ENCODE results near the gene SCN4A.

The SCN4A gene

DNA sequence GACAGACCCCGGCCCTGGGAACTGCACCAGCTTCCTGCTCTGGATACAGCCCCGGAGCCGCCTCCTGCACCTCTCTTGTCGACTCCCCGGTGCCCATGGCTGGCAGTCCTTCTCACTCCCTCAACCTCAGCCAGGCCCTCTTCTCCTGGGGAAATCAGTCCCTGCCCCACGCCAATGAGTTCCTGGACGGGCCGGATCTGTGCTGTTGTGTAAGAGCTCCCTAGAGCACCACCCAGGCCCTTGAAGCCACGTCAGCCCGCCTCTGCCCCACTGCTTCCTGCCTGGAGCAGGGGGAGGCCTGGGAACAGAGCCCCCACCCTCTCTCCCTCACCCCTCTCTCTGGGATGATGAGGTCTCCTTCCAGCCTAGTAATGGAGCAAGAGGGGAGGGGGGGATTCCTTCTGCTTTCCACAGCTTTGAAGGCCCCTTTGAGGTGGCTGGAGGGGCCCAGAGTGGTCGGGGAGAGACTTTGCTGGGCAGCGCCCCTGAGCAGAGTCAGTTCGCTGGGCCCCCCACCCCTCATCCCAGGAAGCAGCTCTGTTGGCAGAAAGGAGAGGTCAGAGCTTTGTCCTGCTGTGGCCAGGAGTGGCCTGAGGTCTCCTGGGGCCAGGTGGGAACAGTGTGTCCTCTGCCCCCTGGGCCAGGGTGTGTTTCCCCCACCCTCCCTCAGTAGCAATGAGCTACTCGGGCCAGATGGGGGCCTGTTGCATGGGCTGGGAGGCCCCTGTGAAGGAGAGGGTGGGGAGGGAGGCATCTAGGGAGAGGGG is 29.2 kb upstream of the SCN4A start:
- no peak for DNase-seq

- no peak for DNase-seq
These were observed 28.4 kb upstream of the SCN4A start for GRCh38 chr17:64001091-64001579.

DNA sequence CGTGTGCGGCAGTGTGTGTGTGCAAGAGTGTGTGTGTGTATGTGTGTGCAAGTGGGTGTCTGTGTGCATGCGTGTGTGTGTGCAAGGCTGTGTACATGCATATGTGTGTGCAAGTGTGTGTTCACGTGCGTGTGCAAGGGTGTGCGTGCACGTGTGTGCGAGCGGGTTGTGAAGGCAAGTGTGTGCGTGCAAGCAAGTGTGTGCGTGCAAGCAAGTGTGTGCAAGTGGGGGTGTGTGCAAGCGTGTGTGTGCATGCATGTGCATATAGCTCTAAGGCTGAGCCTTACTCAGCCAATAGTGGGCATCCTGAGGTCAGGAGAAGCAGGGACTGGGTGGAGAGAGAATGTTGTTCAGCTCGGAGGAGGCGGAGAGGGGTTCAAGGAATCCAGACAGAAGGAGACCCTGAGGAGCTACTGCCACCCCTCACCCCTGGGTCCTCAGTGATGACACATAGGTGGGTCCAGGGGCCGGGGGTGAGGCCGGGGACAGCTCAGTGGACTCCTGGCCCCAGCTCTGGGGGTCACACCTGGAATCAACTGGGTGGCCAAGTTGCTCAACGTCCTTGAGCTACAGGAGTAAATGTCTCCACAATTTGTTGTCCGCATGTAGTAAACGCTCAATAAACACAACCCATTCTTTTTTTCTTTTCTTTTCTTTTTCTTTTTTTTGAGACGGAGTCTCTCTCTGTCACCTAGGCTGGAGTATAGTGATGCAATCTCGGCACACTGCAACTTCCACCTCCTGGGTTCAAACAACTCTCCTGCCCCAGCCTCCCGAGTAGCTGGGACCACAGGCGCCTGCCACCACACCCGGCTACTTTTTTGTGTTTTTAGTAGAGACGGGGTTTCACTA is 27.2 kb upstream of the SCN4A start:
- DNase-seq = no peak

DNA sequence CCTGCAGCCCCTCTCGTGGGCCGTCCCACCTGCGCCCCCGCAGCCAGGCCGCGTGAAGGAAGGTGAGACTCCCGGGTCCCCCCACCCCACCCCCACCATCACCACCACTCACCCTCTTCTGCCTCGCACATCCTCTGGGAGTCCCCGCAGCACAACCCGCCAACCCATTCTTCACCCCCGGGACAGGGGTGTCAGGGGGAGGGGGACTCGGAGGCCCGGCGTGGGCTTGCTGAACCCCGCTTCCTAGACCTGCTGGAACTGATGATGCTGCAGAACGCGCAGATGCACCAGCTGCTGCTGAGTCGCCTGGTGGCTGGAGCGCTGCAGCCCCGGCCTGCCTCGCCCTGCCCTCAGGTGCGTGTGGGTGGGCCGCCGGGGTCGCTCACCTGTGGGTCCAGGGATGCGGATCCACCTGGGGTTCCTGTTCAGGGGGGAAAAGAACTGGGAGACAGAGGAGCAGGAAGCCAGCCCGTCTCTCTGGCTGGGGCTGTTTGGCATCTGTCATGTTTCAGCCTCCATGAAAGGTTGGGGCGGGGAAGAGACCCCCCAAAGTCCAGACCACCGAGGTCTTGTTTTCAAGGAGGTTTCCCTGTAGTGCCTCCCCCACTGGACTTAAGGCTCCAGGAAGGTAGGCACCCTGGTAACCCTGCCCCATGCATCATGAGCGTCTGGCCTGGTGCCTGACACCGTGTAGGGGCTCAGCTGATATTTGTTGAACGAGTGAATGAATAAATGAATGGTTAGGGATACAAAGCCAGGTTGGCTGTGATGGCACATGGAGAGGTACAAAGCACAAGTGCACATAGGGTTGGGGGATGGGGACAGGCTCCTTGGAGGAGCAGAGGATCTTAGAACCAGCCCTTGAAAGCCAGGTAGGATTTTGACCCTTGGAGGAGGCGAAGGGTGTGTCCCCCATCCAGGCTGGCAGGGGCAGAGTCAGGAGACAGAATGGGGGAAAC is 26.3 kb upstream of the SCN4A start:
- DNase-seq = no peak

- DNase-seq = peak; percentile 59 to 79
These were observed 25.5 kb upstream of the SCN4A start, which contains the start of gene PRR29 for GRCh38 chr17:63998050-63998720. Gene PRR29 (plus strand): TSS chr17:63998351. CDS start chr17:63998365, 14 bp downstream.

DNA sequence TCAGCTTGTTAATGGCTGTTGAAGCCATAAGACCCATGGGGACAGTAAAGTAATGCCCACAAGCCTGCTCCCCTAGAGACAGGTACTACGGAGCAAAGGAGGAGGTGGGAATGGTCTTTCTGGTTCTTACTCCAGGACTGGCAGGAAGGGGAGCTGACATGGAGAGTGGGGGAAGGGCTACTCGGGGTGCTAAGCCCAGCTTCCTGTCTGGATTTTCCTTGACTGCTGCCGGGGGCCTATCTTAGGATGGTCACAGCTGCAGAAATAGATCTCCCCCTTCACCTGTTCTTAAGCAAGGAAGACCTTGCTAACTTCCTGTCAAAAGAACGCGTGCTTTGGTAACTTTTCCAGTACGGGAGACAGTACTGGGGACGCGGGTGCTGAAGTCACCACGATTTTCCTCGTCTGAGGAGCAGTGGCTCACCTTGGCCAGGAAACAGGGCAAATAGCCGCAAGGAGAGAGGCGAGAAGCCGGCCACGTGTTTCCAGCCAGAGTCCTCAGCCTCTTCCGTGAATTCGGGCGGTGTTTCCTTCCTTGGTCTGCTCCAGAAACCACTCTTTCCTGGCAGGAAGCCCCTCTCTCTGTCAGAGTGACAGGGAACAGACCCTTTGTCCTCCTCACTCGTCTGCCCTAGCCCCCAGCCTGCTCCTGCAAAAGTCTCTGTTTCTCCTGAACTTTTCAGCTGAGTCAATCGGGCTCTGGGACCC is 24.8 kb upstream of the SCN4A start:
- no peak for DNase-seq

DNA sequence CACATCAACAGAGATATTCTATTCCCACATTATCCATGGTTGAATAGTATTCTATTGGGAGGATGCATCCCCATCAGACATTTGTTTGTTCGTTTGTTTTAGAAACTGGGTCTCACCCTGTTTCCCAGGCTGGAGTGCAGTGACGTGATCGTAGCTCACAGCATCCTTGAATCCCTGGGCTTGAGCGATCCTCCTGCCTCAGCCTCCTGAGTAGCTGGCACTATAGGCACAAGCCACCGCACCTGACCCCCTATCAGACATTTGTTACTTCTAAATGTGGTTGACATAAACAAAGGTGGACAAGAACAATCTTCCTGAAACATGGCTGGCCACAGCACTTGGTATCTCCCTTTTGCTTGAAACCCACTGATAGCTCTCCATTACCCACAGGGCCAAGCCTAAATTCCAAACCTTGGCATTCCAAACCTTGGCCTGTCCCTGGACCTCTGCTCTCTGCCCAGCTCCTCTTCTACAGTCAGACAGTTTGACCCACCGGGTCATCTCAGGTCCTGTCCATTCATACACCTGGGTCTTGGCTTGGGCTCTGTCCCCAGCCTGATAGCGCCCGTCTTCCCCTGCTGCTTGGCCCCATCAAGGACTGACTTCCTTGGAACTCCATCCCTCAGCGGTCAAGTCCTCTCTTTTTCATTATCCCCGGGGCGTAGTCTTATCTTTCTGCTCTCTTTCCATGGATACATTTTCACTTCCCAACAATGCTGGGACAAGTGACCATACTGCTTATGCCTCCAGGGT is 23.9 kb upstream of the SCN4A start:
- no peak for DNase-seq

DNA sequence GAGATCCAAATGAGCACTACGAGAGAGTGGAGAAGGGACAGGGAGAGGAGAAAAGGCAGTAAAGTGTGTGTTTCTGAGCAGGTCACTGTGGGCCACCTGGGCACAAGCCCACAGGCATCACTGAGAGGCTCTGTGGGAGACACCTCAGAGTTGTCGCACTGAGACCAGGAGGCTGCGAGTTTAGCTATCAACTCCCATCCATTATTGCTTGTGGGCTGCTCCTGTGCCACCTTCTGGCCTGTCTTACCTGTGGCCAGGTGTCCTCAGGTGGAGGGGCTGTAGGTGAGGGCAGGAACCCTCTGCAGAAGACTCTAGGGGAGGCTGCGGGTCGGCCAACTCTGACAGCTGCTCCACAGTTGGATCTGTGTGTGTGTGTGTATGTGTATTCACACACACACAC is 22.9 kb upstream of the SCN4A start:
- no peak for DNase-seq

GRCh38 chr17:63993368-63993985 is 20.8 kb upstream of the SCN4A start:
- no peak for DNase-seq

DNA sequence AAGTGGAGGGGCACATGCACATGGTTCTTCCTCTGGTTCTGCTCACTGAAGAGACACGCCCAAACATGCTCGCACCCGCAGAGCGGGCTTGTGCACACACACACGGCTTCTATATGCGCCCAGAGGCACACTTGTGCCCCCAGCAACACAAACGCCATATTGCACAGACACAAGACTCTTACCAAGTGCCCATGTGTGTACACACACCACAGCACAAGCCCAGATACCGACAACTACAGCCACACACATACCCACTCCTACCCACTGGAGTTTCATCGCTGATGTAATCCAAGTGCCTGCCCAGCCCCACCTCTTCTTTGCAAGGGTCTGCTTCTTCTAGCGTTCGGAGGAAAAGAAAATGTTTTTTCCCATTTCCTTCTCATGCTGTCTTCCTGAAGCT is 18.9 kb upstream of the SCN4A start:
- no peak for DNase-seq

- no peak for DNase-seq
These were observed 17.1 kb upstream of the SCN4A start for GRCh38 chr17:63989622-63990345.

- no peak for DNase-seq
These were observed 16.3 kb upstream of the SCN4A start for GRCh38 chr17:63988741-63989621.

- DNase-seq = no peak
These were observed 15.4 kb upstream of the SCN4A start for GRCh38 chr17:63988127-63988478.

- peak in 1 of 2 experiments; percentile 15 for DNase-seq
These were observed 14.8 kb upstream of the SCN4A start for GRCh38 chr17:63987221-63988126.

GRCh38 chr17:63986821-63987220 is 14.1 kb upstream of the SCN4A start:
- DNase-seq = peak in 1 of 2 experiments; percentile 41

GRCh38 chr17:63985387-63986140 is 12.8 kb upstream of the SCN4A start:
- peak in 1 of 2 experiments; percentile 22 for DNase-seq
